ENCODE results near the gene PRDM11.

PRDM11 gene

GRCh38 chr11:45162916-45163879 lies 16.8 kb downstream of the PRDM11 start:
- DNase-seq (ENCODE audit: low read depth), result no peak
- TF ChIP-seq CTCF (conservative IDR thresholded peaks at IDR 0.05; ENCODE audit: low read depth, low read length), result no peak
- H3K4me3 ChIP-seq (ENCODE audit: low read depth, low read length), result no peak overlapping the region

GRCh38 chr11:45163956-45164575 lies 17.6 kb downstream of the PRDM11 start:
- TF ChIP-seq CTCF (conservative IDR thresholded peaks at IDR 0.05; ENCODE audit: low read depth, low read length), result no peak
- no peak for DNase-seq (ENCODE audit: low read depth)
- H3K4me3 ChIP-seq (ENCODE audit: low read depth, low read length), result no peak overlapping the region

GRCh38 chr11:45165386-45165785 lies 18.9 kb downstream of the PRDM11 start:
- H3K4me3 ChIP-seq (ENCODE audit: low read depth, low read length), result no peak overlapping the region
- DNase-seq (ENCODE audit: low read depth), result no peak
- no peak for TF ChIP-seq CTCF (conservative IDR thresholded peaks at IDR 0.05; ENCODE audit: low read depth, low read length)

- no peak overlapping the region for H3K4me3 ChIP-seq (ENCODE audit: low read depth, low read length)
- no peak for TF ChIP-seq CTCF (conservative IDR thresholded peaks at IDR 0.05; ENCODE audit: low read depth, low read length)
- no peak for DNase-seq (ENCODE audit: low read depth)
Observed at GRCh38 chr11:45165806-45166603, 19.6 kb downstream of the PRDM11 start.

- no peak for DNase-seq (ENCODE audit: low read depth)
- TF ChIP-seq CTCF (conservative IDR thresholded peaks at IDR 0.05; ENCODE audit: low read depth, low read length), result no peak
- H3K4me3 ChIP-seq (ENCODE audit: low read depth, low read length), result no peak overlapping the region
Observed at GRCh38 chr11:45166604-45166897, 20.1 kb downstream of the PRDM11 start.

GRCh38 chr11:45167283-45167682 lies 20.8 kb downstream of the PRDM11 start:
- TF ChIP-seq CTCF (conservative IDR thresholded peaks at IDR 0.05; ENCODE audit: low read depth, low read length), result no peak
- no peak for DNase-seq (ENCODE audit: low read depth)
- H3K4me3 ChIP-seq (ENCODE audit: low read depth, low read length), result no peak overlapping the region
